Astrocyte of the hippocampus (primary cell): Measurements from ENCODE around the gene AMMECR1L.
"Not testable (repeated sequence)": the region's sequence is repeated elsewhere in the genome, so short reads cannot be mapped to it uniquely, and the experiment has no call there.

Experiments used
- DNase-seq: peaks from one replicate; pipeline ENCODE4 v3.0.0; 2011; ENCODE audit warnings: low read depth, low spot score

The AMMECR1L gene

GRCh38 chr2:127885780-127886592 is at the start of gene AMMECR1L:
AMMECR1L (minus strand) TSS chr2:127885956; CDS start chr2:127874234, 11,722 bp downstream.
- peak; percentile 79 for DNase-seq

GRCh38 chr2:127935337-127935736 is 49.6 kb upstream of the AMMECR1L start:
- no peak for DNase-seq

DNA sequence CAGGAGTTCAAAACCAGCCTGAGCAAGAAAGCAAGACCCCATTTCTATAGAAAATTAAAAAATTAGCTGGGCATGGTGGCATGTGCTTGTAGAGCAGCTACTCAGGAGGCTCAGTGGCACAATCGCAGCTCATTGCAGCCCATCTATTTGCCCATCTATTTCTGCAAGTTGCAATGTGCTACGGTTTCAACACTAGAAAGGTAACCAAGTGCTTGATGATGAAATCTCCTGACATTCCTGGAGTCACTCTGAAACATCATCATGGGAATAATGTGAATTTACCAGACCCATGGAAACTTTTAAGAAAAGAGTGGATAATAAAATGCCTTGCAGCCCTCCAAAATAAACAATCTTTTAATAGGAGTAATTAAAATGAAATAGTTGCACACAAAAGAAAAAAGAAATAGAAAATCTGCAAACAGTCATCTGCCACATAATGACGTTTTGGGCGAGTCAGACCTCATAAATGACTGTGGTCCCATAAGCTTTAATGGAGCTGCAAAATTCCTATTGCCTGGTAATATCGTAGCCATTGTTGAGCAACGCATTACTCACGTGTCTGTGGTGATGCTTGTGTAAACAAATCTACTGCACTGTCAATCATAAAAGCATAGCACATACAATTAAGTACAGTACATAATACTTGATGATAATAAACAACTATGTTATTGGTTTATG is 46.6 kb upstream of the AMMECR1L start:
- peak; percentile 56 for DNase-seq

GRCh38 chr2:127929449-127929848 is 43.7 kb upstream of the AMMECR1L start:
- DNase-seq: no peak

DNA sequence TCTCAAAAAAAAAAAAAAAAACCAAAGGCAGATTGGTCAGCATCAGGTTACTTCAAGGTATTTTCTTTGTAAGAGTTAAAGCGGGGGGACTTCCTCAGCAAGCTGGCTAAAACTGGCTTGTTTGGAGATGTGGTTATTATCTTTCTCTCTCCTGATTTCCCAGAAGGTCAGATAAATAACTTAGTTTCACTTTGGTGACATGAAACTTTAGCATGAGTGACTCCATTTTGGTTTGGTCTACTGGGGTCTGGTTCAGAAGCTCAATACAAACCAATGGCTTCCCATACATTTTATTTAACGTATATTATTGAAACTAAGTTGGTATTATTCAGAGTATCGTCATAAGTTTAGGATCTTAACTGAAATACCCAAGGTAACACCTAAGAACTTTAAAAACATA is 41.6 kb upstream of the AMMECR1L start:
- DNase-seq: no peak

DNA sequence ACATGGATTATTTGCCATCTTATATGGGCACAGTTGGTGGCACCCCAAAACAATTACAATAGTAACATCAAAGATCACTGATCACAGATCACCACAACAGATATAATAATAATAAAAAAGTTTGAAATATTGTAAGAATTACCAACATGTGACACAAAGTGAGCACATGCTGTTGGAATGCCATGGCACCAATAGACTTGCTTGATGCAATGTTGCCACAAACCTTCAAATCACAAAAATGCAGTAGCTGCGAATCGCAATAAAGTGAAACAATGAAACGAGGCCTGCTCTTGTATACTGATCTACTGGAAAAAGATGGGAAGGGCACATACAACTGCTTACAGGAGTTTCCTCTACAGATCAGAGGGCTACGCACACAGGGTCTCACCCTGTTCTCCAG is 32.2 kb upstream of the AMMECR1L start:
- DNase-seq: no peak

DNA sequence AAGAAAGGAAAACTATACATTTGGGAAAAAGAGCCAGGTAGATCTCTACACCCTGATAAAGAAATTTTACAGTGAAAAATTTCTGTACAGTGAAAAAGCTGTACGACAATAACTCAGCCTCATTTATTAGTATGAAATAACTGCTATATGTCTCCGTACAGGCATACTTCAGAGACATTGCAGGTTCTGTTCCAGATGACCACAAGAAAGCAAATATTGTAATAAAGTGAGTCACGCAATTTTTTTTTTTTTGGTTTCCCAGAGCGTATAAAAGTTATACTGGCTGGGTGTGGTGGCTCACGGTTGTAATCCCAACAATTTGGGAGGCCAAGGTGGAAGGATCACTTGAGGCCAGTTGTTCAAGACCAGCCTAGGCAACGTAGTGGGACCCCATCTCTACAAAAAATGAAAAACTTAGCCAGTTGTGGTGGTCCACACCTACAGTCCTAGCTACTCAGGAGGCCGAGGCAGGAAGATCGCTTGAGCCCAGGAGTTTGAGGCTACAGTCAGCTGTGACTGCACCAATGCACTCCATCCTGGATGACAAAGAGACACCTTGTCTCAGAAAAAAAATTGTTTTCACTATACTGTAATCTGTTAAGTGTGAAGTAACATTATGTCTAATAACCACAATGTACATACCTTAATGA is 28.2 kb upstream of the AMMECR1L start:
- no peak for DNase-seq

DNA sequence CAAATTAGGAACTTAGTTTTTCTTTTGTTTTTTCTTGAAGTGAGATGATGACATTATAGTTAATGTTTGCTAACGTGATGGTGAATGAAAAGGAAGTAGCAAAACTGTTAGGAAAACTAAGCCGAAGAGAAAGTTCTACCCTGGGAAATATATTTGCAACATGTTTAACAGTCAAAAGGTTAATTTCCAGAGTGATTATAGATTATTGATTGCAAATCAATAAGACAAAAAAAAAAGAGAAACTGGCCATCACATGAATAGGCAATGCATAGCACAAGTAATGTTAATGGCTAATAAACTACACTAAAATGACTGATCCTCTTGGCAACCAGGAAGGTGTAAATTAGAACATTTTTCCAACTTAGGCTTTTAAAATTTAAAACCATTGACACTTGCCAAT is 26.0 kb upstream of the AMMECR1L start:
- DNase-seq: no peak

GRCh38 chr2:127910415-127910814 is 24.7 kb upstream of the AMMECR1L start:
- no peak for DNase-seq

DNA sequence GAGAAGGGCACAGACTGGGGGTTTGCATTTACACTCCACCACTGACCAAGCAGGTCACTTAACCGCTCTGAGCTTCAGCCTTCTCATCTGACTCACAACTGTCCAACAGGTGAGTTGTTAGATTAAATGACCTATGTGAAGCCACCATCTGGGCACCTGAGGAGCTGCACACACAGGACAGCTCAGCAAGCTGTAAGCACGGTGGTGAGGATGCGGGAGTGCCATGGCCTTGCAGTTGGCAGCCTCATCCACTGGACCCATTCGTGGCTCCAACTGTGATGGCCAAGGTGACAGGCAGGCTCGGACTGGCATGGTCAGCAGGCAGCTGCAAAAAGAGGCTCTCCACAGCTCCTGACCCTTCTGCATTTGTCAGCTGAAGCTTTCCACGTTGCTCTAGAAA is 23.3 kb upstream of the AMMECR1L start:
- DNase-seq: no peak

DNA sequence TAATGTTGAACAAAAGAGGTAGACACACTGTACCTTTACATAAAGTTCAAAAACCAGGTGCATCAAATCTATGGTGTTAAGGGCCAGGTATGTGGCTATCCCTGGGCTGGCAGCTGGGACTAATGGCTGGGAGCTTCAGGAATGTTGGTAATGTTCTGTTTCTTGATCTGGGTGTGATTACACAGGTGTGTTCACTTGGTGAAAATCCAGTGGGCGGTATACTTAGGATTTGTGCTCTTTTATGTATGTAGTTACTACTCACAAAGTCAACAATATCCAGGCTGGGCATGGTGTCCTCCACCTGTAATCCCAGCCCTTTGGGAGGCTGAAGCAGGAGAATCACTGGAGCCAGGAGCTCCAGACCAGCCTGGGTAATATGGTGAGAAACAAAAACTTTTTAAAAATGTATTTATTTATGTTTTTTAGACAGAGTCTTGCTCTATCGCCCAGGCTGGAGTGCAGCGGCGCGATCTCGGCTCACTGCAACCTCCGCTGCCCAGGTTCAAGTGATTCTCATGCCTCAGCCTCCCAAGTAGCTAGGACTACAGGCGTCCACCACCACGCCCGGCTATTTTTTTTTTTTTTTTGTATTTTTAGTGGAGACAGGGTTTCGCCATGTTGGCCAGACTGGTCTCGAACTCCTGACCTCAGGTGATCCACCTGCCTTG is 22.1 kb upstream of the AMMECR1L start:
- DNase-seq: not testable (repeated sequence)

GRCh38 chr2:127906206-127906926 is 20.6 kb upstream of the AMMECR1L start:
- DNase-seq: no peak

GRCh38 chr2:127901339-127902056 is 15.7 kb upstream of the AMMECR1L start:
- peak; percentile 40 for DNase-seq

DNA sequence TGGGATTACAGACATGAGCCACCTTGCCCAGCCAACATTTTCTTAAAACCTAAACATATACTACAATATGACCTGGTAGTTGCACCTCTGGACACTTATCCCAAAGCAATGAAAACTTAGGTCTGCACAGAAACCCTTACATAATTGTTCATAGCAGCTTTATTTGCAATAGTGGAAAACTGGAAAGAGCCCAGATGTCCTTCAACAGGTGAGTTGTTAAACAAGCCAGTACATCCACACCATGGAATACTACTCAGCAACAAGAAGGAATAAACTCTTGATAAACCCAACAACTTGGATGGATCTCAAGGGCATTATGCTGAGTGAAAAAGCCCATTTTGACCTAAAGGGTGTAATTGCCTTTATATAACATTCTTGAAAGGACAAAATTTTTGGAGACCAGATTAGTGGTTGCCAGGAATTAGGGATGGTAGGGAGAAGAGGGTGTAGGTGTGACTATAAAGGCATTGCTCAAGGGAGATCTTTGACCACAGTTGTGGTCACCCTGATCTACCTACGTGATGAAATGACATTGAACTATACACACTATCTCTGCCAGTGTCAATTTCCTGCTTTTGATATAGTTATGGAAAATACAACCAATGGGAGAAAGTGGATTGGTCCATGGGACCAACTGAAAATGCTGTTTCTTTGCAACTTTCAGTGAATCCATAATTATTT is 11.9 kb upstream of the AMMECR1L start:
- no peak for DNase-seq

DNA sequence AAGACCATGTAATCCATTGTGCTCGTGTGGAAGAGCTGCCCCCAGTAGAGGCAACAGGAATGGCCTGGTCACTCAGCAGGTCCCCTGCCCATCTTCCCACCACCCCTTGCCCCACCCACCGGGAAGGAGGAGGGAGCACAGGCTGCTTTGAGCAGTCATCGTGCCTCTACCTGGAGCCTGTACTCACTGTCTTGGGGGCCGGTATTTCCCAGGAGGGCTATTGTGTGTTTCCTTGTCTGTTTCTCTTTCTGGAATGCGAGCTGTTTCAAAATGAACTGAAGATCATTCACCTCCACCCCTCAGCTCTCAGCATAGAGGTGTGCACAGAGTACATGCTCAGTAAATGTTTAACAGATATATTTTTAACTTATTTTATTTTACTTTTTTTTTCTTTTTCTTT is 7.7 kb upstream of the AMMECR1L start:
- DNase-seq: no peak

DNA sequence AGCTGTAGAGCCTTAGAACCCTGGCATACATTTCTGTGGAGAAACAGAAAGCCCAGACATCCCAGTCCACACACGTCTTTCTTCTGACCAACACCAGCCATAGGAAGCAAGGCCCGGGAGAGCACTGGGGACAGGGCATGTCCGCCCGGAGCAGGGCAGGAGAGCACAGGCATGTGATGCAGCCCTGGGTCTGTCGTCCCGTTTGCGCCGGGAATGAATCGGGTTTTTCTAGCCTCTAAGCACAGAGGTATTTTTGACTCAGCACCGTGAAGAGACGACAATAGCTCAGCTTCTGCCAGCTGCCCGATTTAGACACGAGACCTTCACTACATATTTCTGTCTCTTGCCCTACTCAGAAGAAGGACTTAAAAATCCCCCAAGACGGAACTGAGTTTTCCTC is 7.3 kb upstream of the AMMECR1L start:
- no peak for DNase-seq

- DNase-seq: no peak
Observed at GRCh38 chr2:127891811-127892210, 6.1 kb upstream of the AMMECR1L start.

DNA sequence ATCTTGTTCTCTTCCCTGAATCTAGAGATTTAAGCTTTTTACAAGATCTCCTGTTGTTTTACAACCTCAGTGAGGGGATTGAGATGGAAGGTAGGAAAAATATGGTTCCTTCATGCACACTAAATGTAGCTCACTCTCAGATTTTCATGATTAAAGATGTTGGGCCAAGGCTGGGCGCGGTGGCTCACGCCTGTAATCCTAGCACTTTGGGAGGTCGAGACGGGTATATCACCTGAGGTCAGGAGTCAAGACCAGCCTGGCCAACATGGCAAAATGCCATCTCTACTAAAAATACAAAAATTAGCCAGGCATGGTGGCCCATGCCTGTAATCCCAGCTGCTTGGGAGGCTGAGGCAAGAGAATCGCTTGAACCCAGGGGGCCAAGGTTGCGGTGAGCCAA is 5.0 kb upstream of the AMMECR1L start:
- DNase-seq: not testable (repeated sequence)

DNA sequence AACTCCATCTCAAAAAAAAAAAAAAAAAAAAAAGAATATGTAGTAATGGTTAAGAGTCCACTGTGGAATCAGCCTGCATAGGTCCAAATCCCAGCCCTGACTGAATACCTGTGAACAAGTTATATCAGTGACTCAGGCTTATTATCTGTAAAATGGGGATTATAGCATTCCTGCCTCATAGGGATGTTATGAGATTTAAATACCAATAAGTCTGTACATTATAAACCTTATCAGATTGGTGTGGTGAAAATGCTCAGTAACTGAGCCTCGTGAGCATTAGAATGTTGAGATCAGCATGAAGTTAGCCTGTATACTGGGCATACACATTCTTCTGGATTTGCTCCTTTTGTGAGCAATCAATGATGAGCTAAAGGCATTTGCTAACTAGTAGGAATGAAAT is 3.0 kb upstream of the AMMECR1L start:
- DNase-seq: no peak

- DNase-seq: no peak
Observed at GRCh38 chr2:127887776-127888130, 2.0 kb upstream of the AMMECR1L start.
